NB4 (cell line): Measurements from ENCODE around the gene RELT.

Source experiments
- CTCF ChIP-seq: IDR thresholded peaks from one replicate; pipeline ENCODE4 v1.5.1; 2012; ENCODE audit warnings: low read depth, low read length
- POLR2A ChIP-seq: IDR thresholded peaks from 2 replicates; pipeline ENCODE4 v1.6.1; 2011; ENCODE audit warnings: mild to moderate bottlenecking; ENCODE audit not compliant: insufficient read length; ENCODE audit errors: extremely low read depth

- TF ChIP-seq POLR2A (no peak), CTCF (no peak)
Observed at GRCh38 chr11:73400293-73400692, 24.1 kb downstream of the RELT start.
